Stimulated activated CD4-positive, alpha-beta T cell treated with anti-CD3 and anti-CD28 coated beads, Interleukin-4, amount 100 ng/mL, for 24 hours (primary cell): ENCODE results near the gene NPC1L1.
A peak's percentile ranks its signal among the peaks of the same experiment; 100 is the strongest.

Experiments used
- DNase-seq: peaks from one replicate; pipeline ENCODE4 v3.0.0-alpha.2; 2020

Gene NPC1L1

GRCh38 chr7:44505595-44505994, 35.5 kb downstream of the NPC1L1 start:
- no peak for DNase-seq

GRCh38 chr7:44498230-44498954, 42.7 kb downstream of the NPC1L1 start:
- no peak for DNase-seq

GRCh38 chr7:44497155-44498027, 43.7 kb downstream of the NPC1L1 start:
- DNase-seq = no peak

- no peak for DNase-seq
These were observed 44.7 kb downstream of the NPC1L1 start for GRCh38 chr7:44496385-44496784.

GRCh38 chr7:44494960-44495359, 46.2 kb downstream of the NPC1L1 start:
- no peak for DNase-seq

GRCh38 chr7:44491229-44491628, 49.9 kb downstream of the NPC1L1 start:
- no peak for DNase-seq

- DNase-seq = peak; percentile 85
These were observed 50.6 kb downstream of the NPC1L1 start, which contains the start of gene NUDCD3 for GRCh38 chr7:44490351-44491200. TSS of gene NUDCD3 (minus strand) at chr7:44490658. CDS start at chr7:44490600, 58 bp downstream.

- peak; percentile 40 for DNase-seq
These were observed 51.2 kb downstream of the NPC1L1 start for GRCh38 chr7:44489955-44490350.

- DNase-seq = no peak
These were observed 52.2 kb downstream of the NPC1L1 start for GRCh38 chr7:44488955-44489354.

- no peak for DNase-seq
These were observed 54.4 kb downstream of the NPC1L1 start for GRCh38 chr7:44486693-44487092.

GRCh38 chr7:44486001-44486400, 55.1 kb downstream of the NPC1L1 start:
- DNase-seq = no peak

- DNase-seq = no peak
These were observed 56.4 kb downstream of the NPC1L1 start for GRCh38 chr7:44484482-44485313.

- DNase-seq = no peak
These were observed 58.3 kb downstream of the NPC1L1 start for GRCh38 chr7:44482502-44483485.

- DNase-seq = no peak
These were observed 63.2 kb downstream of the NPC1L1 start for GRCh38 chr7:44477938-44478337.

- DNase-seq = peak; percentile 62
These were observed 63.9 kb downstream of the NPC1L1 start for GRCh38 chr7:44477063-44477830.

- DNase-seq = no peak
These were observed 64.8 kb downstream of the NPC1L1 start for GRCh38 chr7:44476313-44476712.

- DNase-seq = no peak
These were observed 67.8 kb downstream of the NPC1L1 start for GRCh38 chr7:44473295-44473694.

- DNase-seq = no peak
These were observed 68.3 kb downstream of the NPC1L1 start for GRCh38 chr7:44472843-44473242.

- no peak for DNase-seq
These were observed 69.3 kb downstream of the NPC1L1 start for GRCh38 chr7:44471850-44472249.

GRCh38 chr7:44471436-44471835, 69.7 kb downstream of the NPC1L1 start:
- no peak for DNase-seq
